HepG2 (cell line): ENCODE measurements around the gene RNASE9. TPM values are rescaled to one million over a fixed set of nuclear protein-coding genes. Genes with fewer than 3 reads are reported as not detected.

Source experiments
- ATAC-seq: fragments of 200-7000 bp; cut with Tn5 transposase; 3 replicates; pipeline ENCODE4 v1.9.1; 2020; ENCODE audit warnings: mild to moderate bottlenecking, moderate library complexity
- BruUV-seq: library from RNA; stranded (reverse); fragments of 400-500 nt; replicated peaks from 2 replicates; lab custom pipeline; 2021; lab: Mats Ljungman, UMichigan
- CTCF ChIA-PET: fragments of 300-600 bp; formaldehyde crosslinking; extraction: SDS; loops from one replicate; lab custom pipeline; 2021; ENCODE audit warnings: low total read pairs, inconsistent platforms, low intra/inter-chr PET ratio; lab: Yijun Ruan, JAX
- POLR2A ChIA-PET: fragments of 350-600 bp; sonication (Branson Sonifier 250); formaldehyde crosslinking; loops from one replicate; lab custom pipeline; 2020; ENCODE audit warnings: antibody characterized with exemption, inconsistent platforms; lab: Yijun Ruan, JAX
- DNase-seq: peaks from one replicate; pipeline ENCODE4 v3.0.0-alpha.2; 2015; ENCODE audit warnings: low spot score
- FAIRE-seq: peaks from 3 replicates; lab custom pipeline; 2011; peaks lifted over from hg19 to GRCh38; lab: Jason Lieb, UNC
- H2AFZ ChIP-seq: one replicate; pipeline ENCODE4 v1.6.1; 2011; ENCODE audit warnings: low read length, inconsistent platforms
- H3K27ac ChIP-seq: fragments of 300-600 bp; 3 replicates; pipeline ENCODE4 v1.8.0; 2011; ENCODE audit warnings: mixed run types, mild to moderate bottlenecking, mixed read lengths, low read length, inconsistent platforms; ENCODE audit not compliant: insufficient read depth; ENCODE audit errors: extremely low read length
- H3K27me3 ChIP-seq, 2 experiments: fragments of 200-600 bp in 1 of 2; 2 replicates in 1 of 2; 3 replicates in 1 of 2; pipeline versions ENCODE4 v1.6.0 to v1.8.0; 2011; ENCODE audit warnings: low read length in 2 of 2, mild to moderate bottlenecking in 2 of 2, moderate library complexity in 2 of 2, inconsistent platforms in 1 of 2; ENCODE audit not compliant: insufficient read depth in 2 of 2, control insufficient read depth in 1 of 2
- H3K36me3 ChIP-seq, 2 experiments: fragments of 200-600 bp in 1 of 2; replicated peaks in 1 of 2; 2 replicates in 1 of 2; 3 replicates in 1 of 2; pipeline versions ENCODE4 v1.5.1 to v1.8.0; 2011; ENCODE audit warnings: low read length in 2 of 2, inconsistent platforms in 1 of 2; ENCODE audit not compliant: insufficient read depth in 2 of 2, control insufficient read depth in 1 of 2
- H3K4me1 ChIP-seq: 2 replicates; pipeline ENCODE4 v1.5.1; 2012; ENCODE audit warnings: low read length, inconsistent platforms; ENCODE audit not compliant: insufficient read depth
- H3K4me2 ChIP-seq: 2 replicates; pipeline ENCODE4 v1.6.0; 2011; ENCODE audit warnings: low read depth, low read length, inconsistent platforms
- H3K4me3 ChIP-seq, 3 experiments: fragments of 200-600 bp in 1 of 3; sonication (generic), shearing (Covaris generic) in 1 of 3; replicated peaks in 1 of 3; 2 replicates each; pipeline ENCODE4 v1.5.1; 2011 to 2016; ENCODE audit warnings: low read length in 3 of 3, inconsistent platforms in 2 of 3, low read depth in 2 of 3, mild to moderate bottlenecking in 2 of 3, control low read depth in 1 of 3, mixed read lengths in 1 of 3; ENCODE audit not compliant: insufficient read depth in 1 of 3
- H3K79me2 ChIP-seq: one replicate; pipeline ENCODE4 v1.6.1; 2011; ENCODE audit warnings: low read length, inconsistent platforms; ENCODE audit not compliant: insufficient read depth
- H3K9ac ChIP-seq: 2 replicates; pipeline ENCODE4 v1.6.0; 2011; ENCODE audit warnings: mild to moderate bottlenecking, low read depth, low read length, inconsistent platforms; ENCODE audit not compliant: insufficient read depth
- H3K9me3 ChIP-seq: 2 replicates; pipeline ENCODE4 v1.5.1; 2012; ENCODE audit warnings: mild to moderate bottlenecking, low read length
- H4K20me1 ChIP-seq: 2 replicates; pipeline ENCODE4 v1.6.0; 2011; ENCODE audit warnings: inconsistent platforms, mild to moderate bottlenecking, low read length, moderate library complexity; ENCODE audit not compliant: insufficient read depth
- ATF7 ChIP-seq, 2 experiments: fragments of 450-650 bp in 1 of 2; sonication (generic) in 1 of 2; formaldehyde crosslinking in 1 of 2; IDR thresholded peaks; 2 replicates each; pipeline versions ENCODE4 v1.4.0 to v1.6.1; 2016 to 2020; ENCODE audit warnings: antibody characterized with exemption in 1 of 2, mild to moderate bottlenecking in 1 of 2, missing genetic modification reagents in 1 of 2
- CENPT ChIP-seq: sonication (generic); formaldehyde crosslinking; IDR thresholded peaks from 2 replicates; pipeline ENCODE4 v1.8.0; 2022; ENCODE audit warnings: low read depth, mild to moderate bottlenecking, moderate library complexity, missing genetic modification reagents
- CHD4 ChIP-seq: fragments of 200-600 bp; sonication (generic); IDR thresholded peaks from 2 replicates; pipeline ENCODE4 v1.7.0; 2017; ENCODE audit warnings: mild to moderate bottlenecking, low read length, borderline replicate concordance
- FOXA3 ChIP-seq: IDR thresholded peaks from 2 replicates; pipeline ENCODE4 v1.6.1; 2016; ENCODE audit warnings: missing genetic modification reagents, missing compliant biosample characterization
- GATAD1 ChIP-seq: IDR thresholded peaks from 2 replicates; pipeline ENCODE4 v1.6.1; 2016; ENCODE audit warnings: missing genetic modification reagents, missing compliant biosample characterization
- GATAD2A ChIP-seq: IDR thresholded peaks from 2 replicates; pipeline ENCODE4 v1.6.1; 2016
- GPN1 ChIP-seq: sonication (generic); formaldehyde crosslinking; IDR thresholded peaks from 2 replicates; pipeline ENCODE4 v1.5.1; 2020; ENCODE audit warnings: missing genetic modification reagents, borderline replicate concordance
- KDM6A ChIP-seq: IDR thresholded peaks from 2 replicates; pipeline ENCODE4 v1.6.1; 2016; ENCODE audit warnings: low read depth
- MIXL1 ChIP-seq: IDR thresholded peaks from 2 replicates; pipeline ENCODE4 v1.6.1; 2016
- RXRA ChIP-seq: sonication (generic); formaldehyde crosslinking; IDR thresholded peaks from 2 replicates; pipeline ENCODE4 v1.5.1; 2020; ENCODE audit warnings: missing genetic modification reagents
- SALL1 ChIP-seq: sonication (generic); formaldehyde crosslinking; IDR thresholded peaks from 2 replicates; pipeline ENCODE4 v1.8.0; 2022; ENCODE audit warnings: mild to moderate bottlenecking, missing genetic modification reagents
- TEAD3 ChIP-seq: optimal IDR thresholded peaks from 2 replicates; pipeline ENCODE3; 2016; ENCODE audit warnings: borderline replicate concordance
- THAP11 ChIP-seq: IDR thresholded peaks from 2 replicates; pipeline ENCODE4 v1.6.1; 2016; ENCODE audit warnings: missing biosample characterization, missing genetic modification reagents
- ZFX ChIP-seq: sonication (generic); formaldehyde crosslinking; IDR thresholded peaks from 2 replicates; pipeline ENCODE4 v1.4.0; 2020; ENCODE audit warnings: mild to moderate bottlenecking, low read depth, missing genetic modification reagents, moderate library complexity
- ZNF24 ChIP-seq: fragments of 450-650 bp; IDR thresholded peaks from 2 replicates; pipeline ENCODE4 v1.6.1; 2017; ENCODE audit warnings: antibody characterized with exemption, mild to moderate bottlenecking
- ZNF260 ChIP-seq: sonication (generic); formaldehyde crosslinking; IDR thresholded peaks from 2 replicates; pipeline ENCODE4 v1.4.0; 2020; ENCODE audit warnings: missing genetic modification reagents, low read depth, mild to moderate bottlenecking, borderline replicate concordance
- ZNF34 ChIP-seq: sonication (generic); formaldehyde crosslinking; IDR thresholded peaks from 2 replicates; pipeline ENCODE4 v1.4.0; 2020; ENCODE audit warnings: mild to moderate bottlenecking, missing genetic modification reagents, borderline replicate concordance
- ZNF543 ChIP-seq: sonication (generic); formaldehyde crosslinking; IDR thresholded peaks from 2 replicates; pipeline ENCODE4 v1.4.0; 2020; ENCODE audit warnings: mild to moderate bottlenecking, missing genetic modification reagents
- ZNF619 ChIP-seq: sonication (generic); formaldehyde crosslinking; IDR thresholded peaks from 2 replicates; pipeline ENCODE4 v1.4.0; 2020; ENCODE audit warnings: mild to moderate bottlenecking, missing genetic modification reagents
- ZNF644 ChIP-seq: IDR thresholded peaks from 2 replicates; pipeline ENCODE4 v1.6.1; 2016; ENCODE audit warnings: low read depth
- ZNF766 ChIP-seq: sonication (generic); formaldehyde crosslinking; IDR thresholded peaks from 2 replicates; pipeline ENCODE4 v1.5.0; 2020; ENCODE audit warnings: missing genetic modification reagents, borderline replicate concordance
- WGBS: methylation state at CpG from one replicate; pipeline ENCODE4 v1.1.6; 2017; ENCODE audit warnings: low lambda C conversion rate; 5-methylcytosine and 5-hydroxymethylcytosine counted together
- in situ Hi-C: cut with HindIII; loops from 2 replicates; pipeline ENCODE4 v1.10.0; 2017; ENCODE audit warnings: low pct_unique_long_range_greater_than_20kb; ENCODE audit not compliant: extremely low pct_ligation_motif_present
- intact Hi-C: fragments of 100-400 bp; cut with micrococcal nuclease; formaldehyde crosslinking; loops from one replicate; pipeline ENCODE4 v1.10.0; 2022; ENCODE audit not compliant: unreplicated experiment
- polyA plus RNA-seq, 8 experiments: library from polyadenylated mRNA; depleted of rRNA in 3 of 8; stranded (reverse) in 7 of 8; unstranded in 1 of 8; fragments of >200 nt; fragmentation: Illumina TruSeq in 4 of 8; extraction: Trizol in 4 of 8; gene quantifications; 2 replicates each; pipeline versions ENCODE4 v1.2.1 to v1.2.3, GENCODE V29; 2011 to 2016; ENCODE audit warnings: low read depth in 4 of 8, missing spikeins in 1 of 8, mixed read lengths in 1 of 8; ENCODE audit not compliant: insufficient read depth in 1 of 8
- total RNA-seq, 5 experiments: library from RNA; depleted of rRNA; stranded (reverse); fragments of >200 nt; fragmentation: Illumina TruSeq; extraction: Trizol; gene quantifications; 2 replicates each; pipeline ENCODE4 v1.2.3, GENCODE V29; 2016; ENCODE audit warnings: low read depth in 1 of 5

The RNASE9 gene
- total and polyA plus RNA-seq, 2 of the 13 experiments (the other 11 are each of a cell fraction or from before 2014, with no cell fraction given) = not detected

- no peak for TF ChIP-seq RXRA (CRISPR knock-in tag)
- TF ChIP-seq ATF7 (IDR thresholded peaks at IDR 0.05) = peak; percentile 33; the same call in 1 of the 2 replicates
- TF ChIP-seq ATF7 (CRISPR knock-in tag; IDR thresholded peaks at IDR 0.05) = no peak
- no peak for TF ChIP-seq FOXA3
- H3K79me2 ChIP-seq = no peaks in the 10 kb centered on the region
- no peak overlapping the region for H3K27ac ChIP-seq
- H2AFZ ChIP-seq = no peak overlapping the region
- no peak overlapping the region for H3K4me3 ChIP-seq
- ATAC-seq (no peak), DNase-seq (no peak), FAIRE-seq (no peak)
- WGBS = 59% methylated on average over 10 of the region's 10 CpGs
- intact Hi-C loops = no loop called here
- in situ Hi-C loops = no loop called here
- H3K4me2 ChIP-seq = no peak overlapping the region
- BruUV-seq = no TSS peak
- ChIA-PET CTCF (no interaction called here), POLR2A (no interaction called here)
- H3K9ac ChIP-seq = no peak overlapping the region
- no peaks in the 10 kb centered on the region for H4K20me1 ChIP-seq
- no peaks in the 10 kb centered on the region for H3K36me3 ChIP-seq
- no peaks in the 10 kb centered on the region; a peak in 1 of 5 replicates for H3K27me3 ChIP-seq
- H3K9me3 ChIP-seq = no peaks in the 10 kb centered on the region
- no peaks in the 10 kb centered on the region for H3K4me1 ChIP-seq
These were observed 12.3 kb downstream of the RNASE9 start for GRCh38 chr14:20548414-20549158.

DNA sequence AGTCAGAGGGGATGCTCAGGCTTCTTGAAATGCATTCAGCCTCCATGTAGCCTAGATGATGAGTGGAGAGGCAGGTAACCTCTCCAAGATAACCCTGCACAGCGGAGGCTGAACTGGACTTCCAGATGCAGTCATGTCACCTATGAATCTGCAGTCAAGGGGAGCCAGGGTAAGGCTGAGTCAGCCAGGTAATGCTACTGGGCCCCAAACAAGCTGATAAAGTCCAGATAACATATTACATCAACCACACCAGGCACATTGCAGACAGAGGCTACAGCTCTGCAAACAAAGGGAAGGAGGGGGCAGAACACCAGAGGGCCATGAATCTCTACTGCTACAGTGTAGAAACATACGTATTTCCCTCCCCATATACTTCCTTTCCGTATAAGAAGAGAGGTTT lies 14.0 kb downstream of the RNASE9 start:
- H4K20me1 ChIP-seq = no peaks in the 10 kb centered on the region
- H3K36me3 ChIP-seq = no peaks in the 10 kb centered on the region
- BruUV-seq = no TSS peak
- CTCF ChIA-PET = no interaction called here
- DNase-seq (peak; percentile 3), FAIRE-seq (no peak), ATAC-seq (peak; percentile 31; the same call in 2 of the 3 replicates)
- no peak overlapping the region for H2AFZ ChIP-seq
- intact Hi-C loops = no loop called here
- H3K27me3 ChIP-seq = no peaks in the 10 kb centered on the region; a peak in 1 of 5 replicates
- no peak overlapping the region for H3K4me2 ChIP-seq
- H3K4me3 ChIP-seq = no peak overlapping the region
- H3K27ac ChIP-seq = no peak overlapping the region
- in situ Hi-C loops = no loop called here
- no peaks in the 10 kb centered on the region for H3K9me3 ChIP-seq
- H3K79me2 ChIP-seq = no peaks in the 10 kb centered on the region
- POLR2A ChIA-PET = no interaction called here
- no peak overlapping the region for H3K9ac ChIP-seq
- WGBS = 5% methylated on average over 3 of the region's 3 CpGs
- H3K4me1 ChIP-seq = no peaks in the 10 kb centered on the region
- TF ChIP-seq GATAD2A (CRISPR knock-in tag) (no peak), THAP11 (CRISPR knock-in tag) (no peak), CENPT (no peak), CHD4 (no peak), ZFX (CRISPR knock-in tag) (no peak), ZNF34 (CRISPR knock-in tag) (no peak), ZNF24 (no peak), GATAD1 (CRISPR knock-in tag) (no peak), GPN1 (CRISPR knock-in tag) (no peak), TEAD3 (CRISPR knock-in tag) (no peak), ZNF766 (CRISPR knock-in tag) (no peak), KDM6A (CRISPR knock-in tag) (no peak), ZNF543 (CRISPR knock-in tag) (no peak), ZNF644 (CRISPR knock-in tag) (no peak), SALL1 (CRISPR knock-in tag) (no peak), ZNF260 (CRISPR knock-in tag) (no peak), MIXL1 (CRISPR knock-in tag) (no peak), ZNF619 (no peak)
